Measurements from ENCODE around the gene NOX4. TPM values are rescaled to one million over a fixed set of nuclear protein-coding genes. Genes with fewer than 3 reads are reported as not detected.
"Not testable (repeated sequence)": the region's sequence is repeated elsewhere in the genome, so short reads cannot be mapped to it uniquely, and the experiment has no call there.

The NOX4 gene
- total and polyA plus RNA-seq, 2 of the 8 experiments (the other 6 are each of a cell fraction or from before 2014, with no cell fraction given) = 2.0 to 2.3 TPM

DNA sequence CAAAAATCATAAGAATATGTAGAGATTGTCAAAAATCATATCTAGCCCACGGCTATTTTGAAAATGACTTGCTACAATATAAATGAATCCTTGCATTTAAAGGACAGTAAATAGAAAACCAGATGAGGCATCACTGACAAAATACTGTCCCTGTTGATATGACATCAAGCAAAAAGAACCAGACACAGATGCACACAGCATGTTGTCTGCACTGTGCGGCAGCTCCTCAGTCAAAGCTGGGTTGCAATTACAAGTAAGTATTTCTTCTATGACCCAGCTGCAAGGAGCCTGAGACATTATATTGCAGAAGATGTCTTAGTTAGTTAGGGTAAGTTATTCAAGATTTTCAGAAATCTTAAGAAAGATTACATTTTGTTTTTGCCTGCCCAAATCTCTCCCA is 136.7 kb downstream of the NOX4 start:
- H2BK15ac ChIP-seq (ENCODE audit: low read length); H3K4me3 ChIP-seq (ENCODE audit: extremely low read depth in 1 of 4, insufficient read depth in 2 of 4, low read depth in 3 of 4, low read length in 4 of 4); H4K5ac ChIP-seq (ENCODE audit: insufficient read length, low read depth, low read length); H3K23me2 ChIP-seq (ENCODE audit: low read depth, low read length); H3K4ac ChIP-seq (replicated peaks; ENCODE audit: insufficient read length, low read depth, low read length); H2BK20ac ChIP-seq (ENCODE audit: low read length); H3K27me3 ChIP-seq (replicated peaks in 1 of 4; ENCODE audit: control insufficient read depth in 3 of 4, extremely low read depth in 1 of 4, insufficient read depth in 3 of 4, low read length in 3 of 4); H3K18ac ChIP-seq (ENCODE audit: extremely low read depth, low read length); H4K91ac ChIP-seq (replicated peaks; ENCODE audit: insufficient read length, low read length); H3K4me1 ChIP-seq (replicated peaks in 1 of 4; ENCODE audit: control insufficient read depth in 3 of 4, insufficient read depth in 4 of 4, low read length in 3 of 4); H2AK5ac ChIP-seq (ENCODE audit: low read depth, low read length); H4K20me1 ChIP-seq (replicated peaks in 1 of 2; ENCODE audit: control insufficient read depth in 1 of 2, insufficient read depth in 2 of 2, low read length in 2 of 2); H3K56ac ChIP-seq (replicated peaks; ENCODE audit: insufficient read length, low read depth, low read length); DNase-seq (ENCODE audit: low read depth in 1 of 2, low spot score in 2 of 2); H3K36me3 ChIP-seq (ENCODE audit: control insufficient read depth in 2 of 4, insufficient read depth in 4 of 4, low read length in 3 of 4); H2BK5ac ChIP-seq (ENCODE audit: low read depth, low read length); H3K14ac ChIP-seq (ENCODE audit: insufficient read length); H3K4me2 ChIP-seq (ENCODE audit: insufficient read depth in 1 of 2, low read depth in 2 of 2, low read length in 2 of 2); H2AFZ ChIP-seq (ENCODE audit: low read length); POLR2A ChIA-PET (ENCODE audit: partially characterized antibody); H3K9me3 ChIP-seq (ENCODE audit: insufficient read depth in 2 of 2, low read depth in 1 of 2, low read length in 1 of 2); H3K9ac ChIP-seq (replicated peaks in 1 of 4; ENCODE audit: extremely low read depth in 1 of 4, low read depth in 3 of 4, low read length in 3 of 4); CTCF ChIA-PET (ENCODE audit: partially characterized antibody); H2BK120ac ChIP-seq (replicated peaks; ENCODE audit: low read depth, low read length); H3K27ac ChIP-seq (ENCODE audit: low read depth, low read length); H4K8ac ChIP-seq (ENCODE audit: extremely low read depth, insufficient read depth, low read length); FAIRE-seq; H2BK12ac ChIP-seq (ENCODE audit: low read depth, low read length); H3K79me1 ChIP-seq (ENCODE audit: low read depth, low read length); H3K23ac ChIP-seq (ENCODE audit: insufficient read length); H3K79me2 ChIP-seq (ENCODE audit: control insufficient read depth in 1 of 2, insufficient read depth in 2 of 2, low read length in 2 of 2): not testable (repeated sequence)
- 93% methylated on average over 2 of the region's 2 CpGs; no CpG with 5 or more reads in 1 of the 2 experiments for WGBS, 2 experiments (ENCODE audit: extremely low coverage in 1 of 2, insufficient coverage in 1 of 2, insufficient read length in 1 of 2, insufficient replicate concordance in 2 of 2, low coverage in 1 of 2, low lambda C conversion rate in 2 of 2, missing lambda C conversion rate in 1 of 2)

All from H1 (cell line).